DMS114 treated with DMSO at 0.1 percent for 48 hours (cell line): ENCODE results near the gene FERMT3.
"Not testable (repeated sequence)": the region's sequence is repeated elsewhere in the genome, so short reads cannot be mapped to it uniquely, and the experiment has no call there.

Experiments used
- DNase-seq: peaks from one replicate; lab custom pipeline; 2025; ENCODE audit not compliant: unreplicated experiment; lab: John Stamatoyannopoulos, UW

The FERMT3 gene

GRCh38 chr11:64206457-64207255 is at the start of gene FERMT3:
Gene FERMT3 (plus strand): TSS chr11:64206721. CDS start chr11:64207365, 644 bp downstream.
- no peak for DNase-seq

DNA sequence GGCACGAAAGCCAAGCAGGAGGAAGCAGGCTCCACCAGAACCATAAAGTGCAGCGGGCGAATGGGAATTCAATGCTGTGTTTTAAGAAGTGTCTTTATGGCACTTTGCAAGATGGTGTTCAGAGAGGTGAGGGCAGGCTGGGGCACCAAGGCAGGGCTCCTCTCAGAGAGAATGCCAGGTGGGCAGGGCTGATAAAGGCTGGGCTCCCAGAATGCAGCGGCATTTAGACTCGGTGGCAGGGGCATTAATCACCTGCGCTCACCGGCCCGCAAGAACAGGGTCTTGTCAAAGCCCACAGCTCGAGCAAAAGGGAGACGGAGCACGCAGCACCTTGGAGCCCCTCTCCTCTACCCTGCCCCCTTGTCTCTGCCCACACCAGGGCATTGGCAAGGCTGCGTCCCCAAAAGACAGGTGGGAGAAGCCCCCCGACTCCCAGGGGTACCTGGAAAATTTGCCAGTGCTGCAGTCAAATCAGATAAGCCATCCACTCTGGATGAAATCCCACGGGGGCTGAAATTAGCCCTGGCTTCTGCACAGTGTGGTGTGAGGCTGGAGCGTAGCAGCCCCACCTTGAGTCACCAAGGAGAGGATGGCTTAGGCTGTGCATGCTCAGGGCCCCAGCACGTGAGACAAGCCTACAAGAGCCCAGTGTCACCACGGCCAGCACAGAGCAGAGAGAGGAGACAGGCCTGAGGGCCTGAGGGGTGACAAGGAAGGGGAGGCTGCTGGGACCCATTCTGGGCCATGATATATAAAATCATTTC is 48.7 kb upstream of the FERMT3 start:
- DNase-seq = no peak

DNA sequence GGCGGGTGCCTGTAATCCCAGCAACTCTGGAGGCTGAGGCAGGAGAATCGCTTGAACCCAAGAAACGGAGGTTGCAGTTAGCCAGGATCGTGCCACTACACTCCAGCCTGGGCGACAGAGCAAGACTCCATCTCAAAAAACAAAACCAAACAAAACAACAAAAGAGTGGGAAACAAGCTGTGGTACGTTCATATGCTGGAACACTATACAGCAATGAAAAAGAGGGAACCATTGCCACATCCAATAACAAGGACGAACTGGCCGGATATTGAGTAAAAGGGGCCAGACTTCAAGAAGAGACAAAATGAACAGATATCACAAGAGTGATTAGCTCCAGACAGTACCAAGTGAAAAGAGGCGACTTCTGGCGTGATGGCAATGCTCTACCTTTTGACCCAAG is 45.5 kb upstream of the FERMT3 start:
- DNase-seq = no peak

DNA sequence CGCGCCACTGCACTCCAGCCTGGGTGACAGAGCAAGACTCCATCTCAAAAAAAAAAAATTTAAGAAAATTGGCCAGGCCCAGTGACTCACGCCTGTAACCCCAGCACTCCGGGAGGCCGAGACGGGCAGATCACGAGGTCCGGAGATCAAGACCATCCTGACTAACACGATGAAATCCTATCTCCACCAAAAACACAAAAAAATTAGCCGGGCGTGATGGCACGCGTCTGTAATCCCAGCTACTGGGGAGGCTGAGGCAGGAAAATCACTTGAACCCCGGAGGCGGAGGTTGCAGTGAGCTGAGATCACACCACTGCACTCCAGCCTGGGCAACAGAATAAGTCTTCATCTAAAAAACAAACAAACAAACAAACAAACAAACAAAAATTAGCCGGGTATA is 43.8 kb upstream of the FERMT3 start:
- DNase-seq = not testable (repeated sequence)

DNA sequence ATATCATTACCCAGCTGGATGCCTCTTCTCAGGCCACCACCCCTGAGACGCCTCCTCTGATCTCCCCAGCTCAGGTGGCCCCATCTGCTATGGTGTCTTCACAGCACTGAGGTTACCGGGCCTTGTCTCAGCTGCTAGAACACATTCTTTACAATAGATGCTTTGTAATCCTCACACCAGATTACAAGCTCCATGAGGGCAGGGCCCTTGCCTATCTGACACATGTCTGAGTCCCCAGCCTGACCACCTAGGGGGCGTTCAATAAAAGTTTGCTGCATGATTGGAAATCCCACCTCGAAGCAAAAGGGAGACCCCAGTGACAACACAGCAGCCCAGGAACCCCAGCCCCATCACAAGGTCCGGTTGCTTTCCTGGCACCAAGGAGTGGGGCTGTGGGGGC is 42.6 kb upstream of the FERMT3 start:
- no peak for DNase-seq

DNA sequence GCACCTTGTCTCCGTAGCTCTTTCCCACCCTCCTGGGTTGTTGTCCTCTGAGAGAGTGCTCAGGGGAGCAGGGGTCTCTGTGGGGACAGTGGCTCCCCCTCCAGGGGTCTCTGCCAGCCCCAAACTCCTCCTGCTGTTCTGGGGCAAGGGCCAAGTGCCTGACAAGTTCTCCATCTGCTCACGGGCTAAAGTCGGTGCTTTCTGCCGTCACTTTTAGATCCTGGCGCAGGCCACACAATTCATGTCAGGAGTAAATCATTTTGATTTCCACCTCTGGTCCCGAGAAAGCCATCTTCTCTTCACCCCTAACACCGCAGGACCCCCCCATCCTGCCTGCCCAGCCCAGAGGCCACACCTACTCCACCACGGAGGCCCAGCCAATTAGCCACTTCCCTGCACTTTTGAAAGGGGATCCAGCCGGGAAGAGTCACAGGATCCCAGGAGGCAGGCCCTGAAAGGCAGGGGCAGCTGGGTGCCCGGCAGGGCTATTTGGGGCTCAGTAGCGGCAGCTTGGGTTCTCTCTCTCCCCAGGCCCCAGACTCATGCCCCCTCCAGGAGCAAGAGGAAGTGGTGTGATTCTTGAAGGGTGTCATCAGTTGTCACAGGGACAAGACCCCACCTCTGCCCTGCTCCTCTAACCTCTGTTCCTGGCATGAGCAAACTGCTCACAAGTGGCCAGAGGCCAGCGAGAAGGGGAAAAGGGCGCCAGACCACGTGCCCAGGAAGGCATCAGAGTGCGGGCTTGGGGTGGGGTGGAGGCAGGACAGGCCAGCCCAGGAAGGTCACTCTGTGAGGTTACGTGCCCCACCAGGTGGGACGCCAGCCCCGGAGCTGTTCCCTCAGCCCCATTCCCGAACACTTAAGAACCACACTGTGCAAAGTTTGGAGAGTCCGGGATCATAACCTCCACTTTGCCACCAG is 41.9 kb upstream of the FERMT3 start:
- DNase-seq = no peak

- no peak for DNase-seq
Measured at GRCh38 chr11:64165481-64165841, 41.1 kb upstream of the FERMT3 start.

DNA sequence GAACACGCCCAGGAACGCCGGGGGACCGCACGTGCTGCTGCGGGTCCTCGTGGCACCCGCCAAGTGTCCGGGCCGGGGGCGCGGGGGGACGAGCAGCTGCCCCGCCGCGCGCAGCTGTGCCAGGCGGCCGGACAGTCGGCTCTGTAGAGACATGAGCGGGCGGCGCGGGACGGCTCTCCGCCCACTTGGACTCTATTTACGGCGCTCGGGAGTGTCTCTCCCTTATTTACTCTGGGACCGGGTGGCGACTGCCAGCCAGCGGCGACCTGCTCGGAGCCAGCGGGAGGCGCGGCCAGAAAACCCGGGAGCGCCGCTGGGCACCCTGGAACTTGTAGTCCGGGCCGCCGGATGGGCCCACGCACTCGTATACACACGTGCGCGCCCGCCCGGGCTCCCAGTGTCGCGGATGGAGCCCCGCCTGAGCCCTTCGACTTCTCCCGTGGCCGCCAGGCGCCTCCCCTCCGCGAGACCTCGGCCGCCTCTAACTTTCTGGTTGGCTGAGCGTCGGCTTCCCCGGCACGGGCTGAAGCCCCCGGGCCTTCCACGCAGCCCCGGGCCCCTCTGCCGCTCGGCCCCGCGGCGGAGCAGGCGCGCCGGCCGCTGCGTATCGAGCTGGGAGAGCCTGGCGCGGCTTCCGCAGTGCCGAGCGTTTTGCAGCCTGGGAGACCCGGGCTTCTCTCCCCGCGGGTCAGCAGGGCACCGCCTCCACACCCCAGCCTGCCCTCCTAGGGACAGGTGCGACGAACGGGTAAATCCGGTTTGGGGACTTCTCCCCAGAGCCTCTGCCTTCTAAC is 40.5 kb upstream of the FERMT3 start, which contains the start of gene MACROD1:
Gene MACROD1 (minus strand): TSS at position 272 of the 794 bp plus-strand sequence. CDS start 119 bp downstream, at position 153.
- DNase-seq = peak; percentile 61

GRCh38 chr11:64170419-64170818 is 36.1 kb upstream of the FERMT3 start:
- no peak for DNase-seq

- DNase-seq = no peak
Measured at GRCh38 chr11:64173616-64174355, 32.7 kb upstream of the FERMT3 start.

DNA sequence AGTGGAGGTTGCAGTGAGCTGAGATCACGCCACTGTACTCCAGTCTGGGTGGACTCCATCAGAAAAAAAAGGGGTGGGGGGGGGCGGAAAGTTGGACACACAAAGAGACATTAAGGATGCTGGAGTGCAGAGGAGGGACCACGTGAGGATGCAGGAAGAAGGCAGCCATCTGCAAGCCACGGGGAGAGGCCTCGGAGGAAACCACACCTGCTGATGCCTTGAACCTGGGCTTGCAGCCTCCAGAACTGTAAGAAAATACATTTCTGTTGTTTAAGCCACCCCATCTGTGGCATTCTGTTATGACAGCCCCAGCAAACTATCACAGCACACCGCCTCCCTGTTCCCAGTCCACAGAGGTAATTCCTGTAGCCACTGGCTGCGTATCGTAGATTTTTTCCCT is 29.8 kb upstream of the FERMT3 start:
- no peak for DNase-seq

GRCh38 chr11:64178203-64178602 is 28.3 kb upstream of the FERMT3 start:
- DNase-seq = no peak

- no peak for DNase-seq
Measured at GRCh38 chr11:64178951-64179639, 27.4 kb upstream of the FERMT3 start.

GRCh38 chr11:64180891-64181290 is 25.6 kb upstream of the FERMT3 start:
- no peak for DNase-seq

DNA sequence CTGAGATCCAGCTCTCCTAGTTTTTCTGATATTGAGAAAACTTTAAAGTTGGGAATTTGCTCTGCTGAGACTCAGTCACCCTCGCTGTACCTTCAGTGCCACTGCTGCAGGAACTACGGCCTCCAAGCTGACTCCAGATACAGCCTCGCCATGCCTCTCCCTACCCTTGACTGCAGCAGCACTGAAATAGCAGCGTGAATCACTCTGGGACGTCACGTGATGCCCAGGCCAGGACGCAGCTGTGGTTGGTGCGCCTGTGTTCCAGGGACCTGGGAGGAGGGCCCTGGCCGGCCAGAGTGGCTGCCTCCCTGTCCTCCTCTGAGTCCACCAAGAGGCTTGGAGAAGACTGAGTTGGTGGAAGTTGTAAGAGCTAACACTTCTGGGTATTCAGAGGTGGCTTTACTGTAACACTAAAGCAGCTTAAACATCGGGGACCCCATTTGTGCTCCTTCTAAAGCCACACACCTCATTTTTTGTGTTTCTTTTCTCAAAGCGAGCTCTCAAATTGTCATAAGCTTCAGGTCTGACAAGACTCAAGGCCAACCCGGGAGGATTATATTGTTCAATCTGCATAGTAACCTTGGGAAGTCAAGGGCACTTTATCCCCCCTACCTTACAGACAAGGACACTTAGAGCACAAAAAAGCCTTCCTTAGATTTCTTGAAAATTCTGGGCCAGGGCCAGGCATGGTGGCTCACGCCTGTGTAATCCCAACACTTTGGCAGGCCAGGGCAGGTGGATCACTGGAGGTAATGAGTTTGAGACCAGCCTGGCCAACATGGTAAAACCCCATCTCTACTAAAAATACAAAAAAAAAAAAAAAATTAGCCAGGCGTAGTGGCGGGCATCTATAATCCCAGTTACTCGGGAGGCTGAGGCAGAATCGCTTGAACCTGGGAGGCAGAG is 24.8 kb upstream of the FERMT3 start:
- DNase-seq = peak; percentile 58

- no peak for DNase-seq
Measured at GRCh38 chr11:64183890-64184289, 22.6 kb upstream of the FERMT3 start.

DNA sequence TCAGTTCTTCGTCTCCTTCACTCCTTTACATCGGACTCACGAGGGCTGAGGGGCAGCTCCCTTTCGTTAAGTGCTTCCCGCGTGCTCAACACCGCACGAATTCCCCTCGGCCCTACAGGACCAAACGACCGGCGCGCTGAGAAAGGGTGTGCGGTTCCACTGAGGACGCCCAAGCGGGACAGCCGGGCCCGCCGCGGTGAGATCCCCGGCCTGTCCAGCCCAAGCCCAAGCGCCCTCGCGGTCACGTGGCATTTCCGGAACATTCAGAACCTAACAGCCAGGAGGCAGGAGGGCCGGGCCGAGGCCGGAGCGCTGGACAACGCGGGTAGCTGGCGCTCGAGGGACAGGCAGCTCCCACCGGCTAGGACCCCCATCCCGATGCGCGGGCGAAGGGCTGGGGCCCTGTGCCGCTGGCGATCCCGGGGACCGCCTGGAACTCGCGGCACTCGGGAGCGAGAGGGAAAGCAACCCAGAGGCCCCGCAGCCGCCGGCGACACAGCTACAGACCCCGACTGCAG is 21.3 kb upstream of the FERMT3 start:
- DNase-seq = peak; percentile 78
